Hypothalamus (tissue), 51 donors: ENCODE results near the gene JAKMIP2.
"Not testable (repeated sequence)": the region's sequence is repeated elsewhere in the genome, so short reads cannot be mapped to it uniquely, and the experiment has no call there.

Experiments used
- DNase-seq, 51 donors: peaks; one replicate each; lab custom pipeline; 2025; lab: John Stamatoyannopoulos, UW

The JAKMIP2 gene

DNA sequence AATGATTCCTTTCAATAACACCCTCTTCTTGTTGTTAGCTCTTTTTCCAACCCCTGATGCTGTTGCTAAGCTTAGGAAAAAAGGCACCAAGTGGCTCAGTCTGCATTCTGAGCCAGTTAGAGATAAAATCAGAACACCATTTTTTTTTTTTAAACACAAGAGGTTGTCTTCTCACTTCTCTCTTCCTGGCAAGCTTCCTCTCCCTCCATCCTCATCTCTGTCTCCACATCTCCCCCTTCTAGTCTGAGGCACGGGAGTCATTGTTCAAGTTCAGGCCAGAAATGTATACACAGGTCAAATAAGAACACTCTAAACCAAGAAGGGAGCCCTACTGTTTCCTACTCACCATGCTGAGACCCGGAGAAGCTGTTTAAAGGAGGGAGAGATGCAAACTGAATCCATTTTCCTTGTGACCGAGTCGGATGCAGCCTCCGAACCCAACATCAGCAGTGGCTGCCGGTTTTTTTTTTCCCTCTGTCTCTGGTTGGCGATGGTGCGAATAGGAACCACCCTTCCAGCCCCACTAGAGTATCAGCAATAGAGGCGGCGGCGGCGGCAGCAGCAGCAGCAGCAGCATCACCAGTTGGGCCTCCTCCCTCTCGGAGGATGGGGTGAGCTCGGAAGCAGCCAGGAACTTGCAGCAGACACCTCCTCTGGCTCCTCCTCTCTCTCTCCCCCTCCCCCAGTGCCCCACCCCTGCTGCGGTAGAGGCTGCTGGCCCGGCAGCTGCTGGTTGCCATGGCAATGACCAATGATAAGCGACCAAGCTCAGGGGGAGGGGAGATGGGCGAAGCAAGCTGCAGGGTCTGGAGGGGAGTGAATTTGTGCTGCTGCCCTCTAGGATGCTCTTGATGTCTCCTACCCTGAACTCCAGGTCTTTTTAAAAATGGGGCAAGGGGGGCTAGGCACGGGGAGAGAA, at the start of gene JAKMIP2:
JAKMIP2 (minus strand) TSS at position 619 of the 919 bp plus-strand sequence. CDS start 110,922 bp downstream, outside the sequence.
- DNase-seq: peak; percentile 30 to 98 (median 93)

GRCh38 chr5:147831465-147831864, 48.9 kb upstream of the JAKMIP2 start, which contains the start of gene SPINK1:
SPINK1 (minus strand) TSS chr5:147831671; CDS start chr5:147831577, 94 bp downstream.
- no peak for DNase-seq

DNA sequence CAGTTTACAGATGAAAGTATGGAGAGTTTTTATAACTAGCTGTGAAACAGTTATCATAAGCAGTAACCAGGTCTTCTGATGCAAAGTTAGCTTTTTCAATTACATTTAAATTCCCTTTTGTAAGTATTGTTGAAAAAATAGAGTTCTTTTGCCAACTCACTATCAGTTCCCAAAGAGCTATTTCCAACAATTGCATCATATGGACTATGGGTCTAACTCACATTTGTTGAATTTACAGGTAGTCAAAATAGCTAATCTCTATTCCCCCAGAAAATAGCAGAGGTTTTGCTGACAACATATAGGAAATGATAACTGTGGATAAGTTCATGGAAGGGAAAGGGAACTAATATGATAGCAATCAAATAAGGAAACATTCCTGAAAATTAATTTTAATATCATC, 47.5 kb upstream of the JAKMIP2 start:
- no peak for DNase-seq

GRCh38 chr5:147827017-147827416, 44.5 kb upstream of the JAKMIP2 start:
- not testable (repeated sequence) for DNase-seq

DNA sequence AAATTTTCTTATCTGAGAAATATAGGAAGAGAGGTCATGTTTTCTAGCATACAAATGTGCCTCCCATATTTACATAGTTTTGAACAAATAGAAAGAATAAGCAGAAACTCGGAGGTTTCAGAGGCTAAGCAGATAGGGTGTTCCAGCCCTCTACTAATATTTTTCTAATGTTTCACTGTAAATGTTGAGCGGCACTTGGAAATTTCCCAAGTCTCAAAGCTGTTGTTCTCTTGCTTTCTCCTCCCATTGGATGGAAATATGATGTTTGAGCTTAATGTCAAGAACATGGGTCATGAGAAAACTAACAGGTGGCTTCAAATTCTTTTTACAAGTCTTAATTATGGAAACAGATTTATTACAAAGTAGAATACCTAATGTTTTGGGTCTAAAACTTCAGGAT, 43.8 kb upstream of the JAKMIP2 start:
- DNase-seq: no peak

DNA sequence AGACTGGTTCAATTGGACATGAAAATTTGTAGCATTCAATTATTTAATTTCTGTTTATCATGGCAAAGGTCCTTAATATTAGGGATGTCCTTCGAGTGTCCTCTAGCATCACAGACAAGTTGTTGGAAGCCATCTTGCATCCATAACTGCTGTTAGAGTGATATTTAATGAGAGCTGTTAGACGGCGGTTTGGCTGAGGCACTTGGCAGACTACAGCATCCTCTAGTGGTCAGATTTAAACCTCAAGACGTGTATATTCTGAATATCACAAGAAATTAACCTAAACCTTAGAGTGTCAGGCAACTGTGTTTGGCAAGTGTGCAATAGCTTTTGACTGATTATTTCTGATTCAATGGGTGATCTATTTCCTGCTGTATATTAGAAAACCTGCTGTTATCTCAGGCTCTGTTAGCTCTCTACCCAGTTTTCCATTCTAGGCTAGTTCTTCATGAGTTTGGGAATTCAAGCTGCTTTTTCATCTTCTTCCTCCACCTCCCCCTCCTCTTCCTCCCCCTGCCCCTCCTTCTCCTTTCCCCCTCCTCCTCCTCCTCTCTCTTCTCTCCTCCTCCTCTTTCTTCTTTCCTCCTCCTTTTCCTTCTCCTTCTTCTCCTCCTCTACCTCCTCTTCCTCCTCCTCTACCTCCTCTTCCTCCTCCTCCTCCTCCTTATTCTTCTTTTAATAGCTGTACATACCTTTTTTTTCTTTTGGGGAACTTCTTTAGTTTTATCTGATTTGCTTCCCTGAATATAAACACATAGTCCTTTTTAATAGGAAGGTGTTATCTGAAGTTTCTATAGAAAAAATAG, 40.4 kb upstream of the JAKMIP2 start:
- peak in 28 of 51 donors; percentile 1 to 66 (median 21) for DNase-seq

DNA sequence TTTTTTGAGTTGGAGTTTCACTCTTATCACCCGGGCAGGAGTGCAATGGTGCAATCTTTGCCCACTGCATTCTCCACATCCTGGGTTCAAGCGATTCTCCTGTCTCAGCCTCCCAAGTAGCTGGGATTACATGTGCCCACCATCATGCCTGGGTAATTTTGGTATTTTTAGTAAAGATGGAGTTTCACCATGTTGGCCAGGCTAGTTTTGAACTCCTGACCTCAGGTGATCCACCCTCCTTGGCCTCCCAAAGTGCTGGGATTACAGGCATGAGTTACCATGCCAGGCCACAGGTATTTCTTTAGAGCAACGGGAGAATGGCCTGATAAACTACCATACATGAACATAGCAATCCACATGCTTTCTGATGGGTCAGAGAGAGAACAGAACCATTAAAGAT, 39.7 kb upstream of the JAKMIP2 start:
- DNase-seq: not testable (repeated sequence)

GRCh38 chr5:147821766-147822165, 39.2 kb upstream of the JAKMIP2 start:
- no peak for DNase-seq

DNA sequence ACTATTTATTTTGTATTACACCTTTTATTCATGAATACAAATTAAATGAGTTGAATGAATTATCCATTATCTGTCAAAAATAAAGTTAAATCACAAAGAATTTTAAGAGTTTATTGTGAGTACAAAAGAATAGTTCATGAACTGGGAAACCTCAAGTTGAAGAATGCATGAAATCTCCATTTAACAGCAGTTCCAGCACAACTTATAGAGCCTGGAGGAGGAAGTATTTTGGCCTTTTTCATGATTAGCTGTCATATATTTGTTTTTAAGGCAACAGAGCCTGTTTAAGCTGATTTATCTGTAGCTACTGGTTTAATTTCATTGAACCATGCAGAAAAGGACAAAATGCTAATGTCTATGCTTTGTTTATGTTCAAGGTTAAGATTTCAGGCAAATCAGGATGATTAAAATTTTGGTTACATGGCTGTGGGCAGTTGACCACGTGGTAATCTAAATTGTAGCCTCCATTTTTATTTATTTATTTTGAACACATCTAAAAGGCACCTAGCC, 36.8 kb upstream of the JAKMIP2 start:
- no peak for DNase-seq

DNA sequence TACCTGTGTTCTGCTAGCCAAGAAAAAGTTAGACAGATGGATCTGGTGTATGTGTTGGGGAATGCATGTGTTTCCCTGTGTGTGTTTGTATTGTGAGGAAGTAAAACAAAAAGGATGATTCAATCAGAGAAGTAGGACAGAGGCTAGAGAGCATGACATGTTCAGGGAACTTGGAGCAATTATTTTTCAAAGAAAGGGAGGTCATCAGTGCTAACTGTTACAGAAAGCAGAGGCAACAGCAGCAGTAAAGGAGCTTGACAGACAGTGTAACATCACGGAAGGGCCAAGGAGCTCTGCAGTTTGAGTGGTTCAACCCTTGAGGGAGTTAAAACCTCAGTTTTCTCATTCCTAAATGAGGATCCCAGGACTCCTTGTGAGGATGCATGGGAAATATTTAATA, 35.8 kb upstream of the JAKMIP2 start:
- DNase-seq: no peak

- no peak for DNase-seq
Observed at GRCh38 chr5:147813696-147814095, 31.2 kb upstream of the JAKMIP2 start.

GRCh38 chr5:147809830-147810666, 27.5 kb upstream of the JAKMIP2 start:
- DNase-seq: no peak

DNA sequence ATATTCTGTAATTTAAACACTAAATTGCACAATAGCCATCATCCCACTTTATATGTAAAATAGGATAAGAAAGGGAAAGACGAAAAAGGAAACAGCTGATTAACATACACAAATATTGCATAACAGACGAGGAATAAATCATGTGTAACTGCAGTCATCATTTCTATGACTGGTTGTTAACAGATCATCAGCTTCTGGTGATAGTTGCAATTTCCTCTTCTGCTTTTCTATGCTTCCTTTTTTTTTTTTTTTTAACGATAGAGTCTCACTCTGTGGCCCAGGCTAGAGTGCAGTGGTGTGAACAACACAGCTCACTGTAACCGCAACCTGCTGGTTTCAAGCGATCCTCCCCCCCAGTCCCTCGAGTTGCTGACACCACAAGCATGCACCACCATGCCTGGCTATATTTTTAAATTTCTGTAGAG, 22.5 kb upstream of the JAKMIP2 start:
- no peak for DNase-seq

DNA sequence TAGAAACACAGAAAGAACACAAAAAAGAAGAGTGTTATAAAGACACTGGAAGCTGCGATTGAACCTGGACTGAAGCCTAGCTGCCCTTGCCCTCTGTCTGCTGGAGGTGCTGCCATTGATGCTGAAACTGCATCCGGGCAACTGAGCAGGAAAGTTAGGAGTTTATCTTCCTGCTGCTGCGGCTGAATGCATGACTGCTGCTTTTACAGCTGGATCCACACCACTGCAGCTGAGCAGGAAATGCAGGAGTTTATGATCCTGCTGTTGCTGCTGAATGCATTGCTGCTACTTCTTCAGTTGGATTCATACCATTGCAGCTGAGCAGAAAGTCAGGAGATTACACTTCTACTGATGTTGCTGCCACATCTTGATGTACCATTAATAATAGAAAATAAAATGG, 21.8 kb upstream of the JAKMIP2 start:
- DNase-seq: peak in 1 of 51 donors; percentile 3

DNA sequence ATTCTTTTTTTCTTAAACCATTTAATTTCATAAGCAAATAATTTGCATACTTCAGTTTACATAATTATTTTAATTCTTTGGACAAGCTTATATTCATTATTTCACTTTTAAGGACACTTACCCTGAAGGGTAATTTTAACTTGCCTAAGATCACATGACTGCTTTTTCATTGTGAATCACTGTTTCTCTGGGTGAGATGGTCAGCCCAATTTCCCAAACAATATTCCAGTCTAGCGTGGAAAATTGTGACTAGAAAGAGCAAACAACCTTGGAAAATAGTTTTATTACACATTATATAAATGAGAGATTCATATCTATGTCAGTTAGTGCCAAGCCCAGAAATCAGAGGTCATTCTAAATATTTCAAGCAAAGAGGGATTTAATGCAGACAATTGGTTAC, 21.4 kb upstream of the JAKMIP2 start:
- no peak for DNase-seq

- not testable (repeated sequence) for DNase-seq
Observed at GRCh38 chr5:147803161-147803560, 20.6 kb upstream of the JAKMIP2 start.

DNA sequence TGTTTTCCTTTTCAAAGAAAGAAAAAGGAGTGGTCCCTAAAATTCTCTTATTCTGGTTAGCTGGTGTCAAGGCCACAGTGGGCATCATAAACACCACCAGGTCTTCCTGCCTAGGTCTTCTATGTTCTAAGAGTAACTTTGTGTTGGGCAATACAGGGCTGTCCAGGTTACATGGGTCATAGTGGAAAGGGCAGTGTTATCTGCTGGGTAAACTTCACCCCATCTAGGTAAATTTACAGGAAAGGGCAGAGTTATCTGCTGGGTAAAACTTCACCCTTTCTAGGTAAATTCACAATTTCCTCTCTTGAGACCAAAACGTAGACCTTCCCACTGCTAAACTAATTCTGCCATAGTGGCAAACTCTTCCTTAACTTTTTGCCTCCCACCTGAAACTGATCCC, 18.9 kb upstream of the JAKMIP2 start:
- no peak for DNase-seq

DNA sequence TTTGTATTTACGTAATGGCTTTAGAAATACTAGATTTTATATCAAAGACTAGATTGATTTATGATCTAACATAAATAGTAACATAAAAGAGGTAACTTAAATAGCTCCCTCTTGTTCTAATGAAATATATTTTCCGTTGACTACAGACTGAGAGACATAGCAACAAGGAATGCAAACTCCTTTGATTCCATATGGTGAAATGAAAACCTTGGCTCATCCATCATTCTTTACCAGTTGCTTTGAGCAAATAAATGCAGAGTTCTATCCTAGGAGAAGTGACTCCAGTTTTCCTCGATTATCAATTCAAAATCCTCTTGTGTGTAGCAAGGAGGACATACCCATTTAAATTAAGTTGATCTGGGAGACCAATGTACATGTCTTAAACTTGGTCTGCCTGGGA, 18.0 kb upstream of the JAKMIP2 start:
- DNase-seq: no peak

GRCh38 chr5:147796556-147797308, 14.2 kb upstream of the JAKMIP2 start:
- no peak for DNase-seq

GRCh38 chr5:147791181-147791580, 8.7 kb upstream of the JAKMIP2 start:
- no peak for DNase-seq
